GM12872 (cell line): Measurements from ENCODE around the gene CUL3.

Experiments
- TF ChIP-seq, protein P1 (sequence below): IDR thresholded peaks from 3 replicates; pipeline ENCODE4 v1.5.1; 2011; ENCODE audit warnings: low read depth, mild to moderate bottlenecking, low read length, moderate library complexity; ENCODE audit not compliant: insufficient read depth

The CUL3 gene

DNA sequence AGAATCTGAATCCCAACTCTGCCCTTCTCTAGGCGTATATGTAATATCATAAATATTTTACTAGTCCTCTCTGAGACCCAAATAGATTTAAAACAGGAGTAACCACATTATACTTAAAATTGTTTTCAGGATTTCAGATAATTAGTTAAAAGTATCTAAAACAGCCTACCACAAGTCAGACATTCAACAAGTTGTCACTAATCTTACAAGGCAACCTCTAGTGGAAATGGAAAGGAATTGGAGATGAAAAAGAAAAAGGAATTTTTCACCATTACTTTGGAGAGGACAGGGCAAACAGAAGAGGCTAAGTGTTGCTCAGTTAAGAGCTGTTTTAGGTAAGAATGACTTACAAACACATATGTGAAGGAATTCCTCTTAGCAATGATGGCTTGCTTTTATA, 11.4 kb downstream of the CUL3 start:
- TF ChIP-seq, protein P1, sequence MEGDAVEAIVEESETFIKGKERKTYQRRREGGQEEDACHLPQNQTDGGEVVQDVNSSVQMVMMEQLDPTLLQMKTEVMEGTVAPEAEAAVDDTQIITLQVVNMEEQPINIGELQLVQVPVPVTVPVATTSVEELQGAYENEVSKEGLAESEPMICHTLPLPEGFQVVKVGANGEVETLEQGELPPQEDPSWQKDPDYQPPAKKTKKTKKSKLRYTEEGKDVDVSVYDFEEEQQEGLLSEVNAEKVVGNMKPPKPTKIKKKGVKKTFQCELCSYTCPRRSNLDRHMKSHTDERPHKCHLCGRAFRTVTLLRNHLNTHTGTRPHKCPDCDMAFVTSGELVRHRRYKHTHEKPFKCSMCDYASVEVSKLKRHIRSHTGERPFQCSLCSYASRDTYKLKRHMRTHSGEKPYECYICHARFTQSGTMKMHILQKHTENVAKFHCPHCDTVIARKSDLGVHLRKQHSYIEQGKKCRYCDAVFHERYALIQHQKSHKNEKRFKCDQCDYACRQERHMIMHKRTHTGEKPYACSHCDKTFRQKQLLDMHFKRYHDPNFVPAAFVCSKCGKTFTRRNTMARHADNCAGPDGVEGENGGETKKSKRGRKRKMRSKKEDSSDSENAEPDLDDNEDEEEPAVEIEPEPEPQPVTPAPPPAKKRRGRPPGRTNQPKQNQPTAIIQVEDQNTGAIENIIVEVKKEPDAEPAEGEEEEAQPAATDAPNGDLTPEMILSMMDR, result no peak

DNA sequence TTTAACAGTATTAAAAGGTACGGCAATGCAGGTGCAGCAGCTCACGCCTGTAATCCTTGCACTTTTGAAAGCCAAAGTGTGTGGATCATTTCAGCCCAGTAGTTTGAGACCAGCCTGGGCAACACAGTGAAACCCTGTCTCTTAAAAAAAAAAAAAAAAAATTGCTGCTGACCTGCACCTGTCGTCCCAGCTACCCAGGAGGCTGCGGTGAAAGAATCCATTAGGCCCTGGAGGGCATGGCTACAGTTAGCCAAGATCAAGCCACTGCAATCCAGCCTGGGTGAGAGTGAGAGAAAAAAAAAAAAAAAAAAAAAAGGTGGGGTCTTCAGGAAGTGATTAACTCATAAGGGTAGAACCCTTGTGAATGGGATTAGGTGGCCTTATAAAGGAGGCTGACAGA, 12.8 kb downstream of the CUL3 start:
- TF ChIP-seq, protein P1, result no peak

DNA sequence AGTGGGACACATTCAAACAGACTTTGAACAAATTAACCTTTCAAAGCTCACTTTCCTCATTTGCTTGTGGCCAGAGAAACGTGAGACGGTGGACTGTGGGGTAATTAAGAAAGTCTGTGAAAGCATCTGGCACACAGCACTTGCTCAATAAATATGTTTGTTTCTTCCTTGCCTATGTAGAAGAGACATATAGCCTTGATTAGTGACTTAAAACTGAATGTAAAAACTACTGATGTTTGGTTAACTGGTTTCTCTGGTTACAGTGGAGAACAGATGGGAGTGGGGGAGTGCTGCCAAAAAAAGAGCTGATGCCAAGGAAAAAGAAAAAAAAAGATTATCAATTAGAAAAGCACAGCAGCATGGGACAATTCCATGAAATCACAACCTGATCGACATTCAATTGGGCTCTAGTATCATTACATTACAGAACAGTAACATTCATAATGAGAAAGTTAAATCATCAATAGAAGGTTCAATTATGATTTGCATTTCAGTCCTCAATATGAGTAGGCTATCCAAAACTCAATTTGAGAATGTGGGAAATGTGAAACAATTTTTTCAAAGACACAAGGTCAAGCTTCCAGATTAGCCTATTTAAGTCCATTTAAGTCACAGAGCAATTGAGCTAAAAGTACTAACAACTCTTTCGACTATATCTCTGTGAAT, 14.7 kb downstream of the CUL3 start:
- TF ChIP-seq, protein P1, result no peak

DNA sequence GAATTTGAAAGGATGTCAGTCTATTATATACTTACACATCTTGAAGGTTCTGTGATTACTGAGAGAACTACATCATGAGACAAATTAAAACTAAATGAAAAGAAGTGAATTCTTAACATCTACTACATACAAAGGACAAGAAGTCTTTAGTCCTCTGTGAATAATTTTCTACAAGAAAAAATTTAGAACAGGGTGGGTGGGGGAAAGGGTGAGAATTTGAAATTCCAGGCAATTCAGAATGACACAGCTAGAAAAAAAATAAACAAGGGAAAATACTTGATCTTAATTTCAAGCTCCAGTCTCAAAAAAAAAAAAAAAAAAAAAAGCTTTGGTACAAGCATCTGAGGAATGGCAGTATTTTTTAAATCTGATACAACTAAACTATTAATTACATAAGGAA, 15.5 kb downstream of the CUL3 start:
- TF ChIP-seq, protein P1, result no peak

DNA sequence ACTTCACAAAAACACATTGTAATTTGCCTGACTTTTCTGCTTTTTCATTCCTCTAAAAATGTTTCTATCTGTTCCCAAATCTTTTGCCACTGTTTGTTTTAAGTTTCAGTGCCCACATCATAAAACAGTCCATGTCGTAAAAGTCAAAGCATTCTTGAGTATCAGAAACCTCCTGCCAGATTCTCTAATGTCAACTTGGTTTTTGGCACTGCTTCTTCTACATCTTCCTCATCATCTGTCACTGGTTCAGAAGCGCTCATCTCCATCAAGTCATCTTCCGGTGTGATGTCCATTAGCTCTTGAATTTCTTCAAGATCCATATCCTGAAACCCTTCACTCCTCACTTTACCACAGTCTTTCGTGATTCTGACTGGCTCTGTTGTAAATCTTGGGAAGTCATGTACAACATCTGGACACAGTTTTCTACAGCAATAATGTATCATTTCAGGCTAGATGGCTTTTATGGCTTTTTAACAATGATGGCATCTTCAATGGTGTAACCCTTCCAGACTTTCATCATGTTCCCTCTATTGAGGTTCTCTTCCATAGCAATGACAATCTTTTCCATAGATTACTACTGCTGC, 19.6 kb downstream of the CUL3 start:
- TF ChIP-seq, protein P1, result no peak

DNA sequence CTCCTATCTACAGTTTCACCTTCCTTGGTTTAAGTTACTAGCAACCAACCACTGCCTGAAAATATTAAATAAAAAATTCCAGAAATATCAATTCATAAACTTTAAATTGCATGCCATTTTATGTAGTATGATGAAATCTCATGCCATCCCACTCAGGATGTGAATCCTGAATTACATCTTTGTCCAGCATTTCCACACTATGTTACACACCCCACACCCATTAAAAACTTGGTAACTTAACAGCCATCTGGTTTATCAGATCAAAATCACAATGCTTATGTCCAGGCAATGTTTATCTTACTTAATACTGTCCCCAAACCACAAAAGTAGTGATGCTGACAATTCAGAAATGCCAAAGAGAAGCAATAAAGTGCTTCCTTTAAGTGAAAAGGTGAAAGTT, 21.6 kb downstream of the CUL3 start:
- TF ChIP-seq, protein P1, result no peak

DNA sequence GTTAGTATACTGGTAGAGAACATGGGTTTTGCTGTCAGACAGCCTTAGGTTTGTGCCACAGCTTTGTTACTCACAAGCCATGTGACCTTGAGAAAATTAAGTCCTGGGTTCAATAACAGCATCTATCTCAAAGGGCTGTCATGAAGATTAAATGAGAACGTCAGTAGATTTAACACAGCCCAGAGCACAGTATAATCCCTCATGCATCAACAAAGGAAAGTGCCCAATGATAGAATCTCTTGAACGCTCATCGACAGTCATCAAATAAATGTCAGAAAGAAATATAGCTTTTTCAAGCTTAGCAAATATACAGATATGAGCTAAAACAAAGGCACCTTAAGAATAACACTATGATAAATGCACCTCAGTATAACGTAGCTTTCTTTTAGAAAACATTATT, 22.3 kb downstream of the CUL3 start:
- TF ChIP-seq, protein P1, result no peak
